Thoracic aorta (tissue), 2 donors: ENCODE measurements around the gene CNTN1. TPM values are rescaled to one million over a fixed set of nuclear protein-coding genes. Genes with fewer than 3 reads are reported as not detected.

Source experiments
- ATAC-seq: fragments of 150-250 bp; one replicate; pipeline ENCODE4 v1.8.0; 2017; ENCODE audit warnings: low read depth; ENCODE audit not compliant: insufficient number of reproducible peaks, low FRiP score
- DNase-seq: peaks from one replicate; pipeline ENCODE4 v3.0.0-alpha.2; 2020; ENCODE audit warnings: low spot score
- H3K27ac ChIP-seq, 2 donors: fragments of 200-600 bp; sonication (generic); 1 replicate in 1 of 2; 2 replicates in 1 of 2; pipeline ENCODE4 v1.5.1; 2016; ENCODE audit warnings: mild to moderate bottlenecking in 2 of 2, moderate library complexity in 2 of 2
- H3K27me3 ChIP-seq: fragments of 200-600 bp; sonication (generic); replicated peaks from 2 replicates; pipeline ENCODE4 v1.6.0; 2016; ENCODE audit warnings: mild to moderate bottlenecking; ENCODE audit not compliant: insufficient read depth
- H3K36me3 ChIP-seq: fragments of 200-600 bp; sonication (generic); one replicate; pipeline ENCODE4 v1.5.1; 2016
- H3K4me1 ChIP-seq, 2 donors: fragments of 200-600 bp; sonication (generic); 1 replicate in 1 of 2; 2 replicates in 1 of 2; pipeline versions ENCODE4 v1.5.1 to v1.6.0; 2016; ENCODE audit warnings: low read depth in 2 of 2, mild to moderate bottlenecking in 1 of 2; ENCODE audit not compliant: control insufficient read depth in 1 of 2
- H3K4me3 ChIP-seq: fragments of 200-600 bp; sonication (generic); 2 replicates; pipeline ENCODE4 v1.5.1; 2016; ENCODE audit warnings: mild to moderate bottlenecking
- H3K9me3 ChIP-seq: fragments of 200-600 bp; sonication (generic); 2 replicates; pipeline ENCODE4 v1.5.1; 2016
- CTCF ChIP-seq: fragments of 200-600 bp; sonication (generic); IDR thresholded peaks from one replicate; pipeline ENCODE4 v1.5.1; 2019; ENCODE audit warnings: antibody characterized with exemption
- total RNA-seq, 2 donors: library from RNA; depleted of rRNA; stranded (reverse); fragments of >200 nt; gene quantifications; one replicate each; pipeline versions ENCODE4 v1.1.0 to v1.2.3, GENCODE V29; 2016

The CNTN1 gene
- total RNA-seq, 2 donors from 2014 or later: 16.1 to 42.8 TPM

- H3K27ac ChIP-seq: no peak overlapping the region
- no peak for DNase-seq
- H3K4me3 ChIP-seq: no peak overlapping the region
- TF ChIP-seq CTCF: no peak
- no peak for ATAC-seq
- H3K9me3 ChIP-seq: no peaks in the 10 kb centered on the region
- H3K36me3 ChIP-seq: no peaks in the 10 kb centered on the region
- no peaks in the 10 kb centered on the region for H3K27me3 ChIP-seq
- no peaks in the 10 kb centered on the region for H3K4me1 ChIP-seq
Measured at GRCh38 chr12:40953076-40953475, 260.8 kb downstream of the CNTN1 start.

GRCh38 chr12:40957417-40957816, 265.2 kb downstream of the CNTN1 start:
- Histone ChIP-seq H3K27ac (no peak overlapping the region), H3K9me3 (no peaks in the 10 kb centered on the region), H3K4me3 (no peak overlapping the region), H3K4me1 (no peaks in the 10 kb centered on the region), H3K27me3 (no peaks in the 10 kb centered on the region), H3K36me3 (no peaks in the 10 kb centered on the region)
- DNase-seq: no peak
- TF ChIP-seq CTCF: no peak
- ATAC-seq: no peak

GRCh38 chr12:40959041-40959440, 266.8 kb downstream of the CNTN1 start:
- ATAC-seq: no peak
- no peaks in the 10 kb centered on the region for H3K9me3 ChIP-seq

GRCh38 chr12:40963751-40964150, 271.5 kb downstream of the CNTN1 start:
- H3K4me3 ChIP-seq: no peak overlapping the region
- ATAC-seq: no peak
- H3K4me1 ChIP-seq: no peaks in the 10 kb centered on the region
- no peak for TF ChIP-seq CTCF
- no peaks in the 10 kb centered on the region for H3K36me3 ChIP-seq
- H3K9me3 ChIP-seq: no peaks in the 10 kb centered on the region
- DNase-seq: no peak
- no peaks in the 10 kb centered on the region for H3K27me3 ChIP-seq
- no peak overlapping the region for H3K27ac ChIP-seq

More at GRCh38 chr12:40959041-40959440, 266.8 kb downstream of the CNTN1 start:
- Histone ChIP-seq H3K27me3 (no peaks in the 10 kb centered on the region), H3K4me1 (no peaks in the 10 kb centered on the region), H3K27ac (no peak overlapping the region), H3K36me3 (no peaks in the 10 kb centered on the region), H3K4me3 (no peak overlapping the region)
- DNase-seq: no peak
- TF ChIP-seq CTCF: no peak

- Histone ChIP-seq H3K4me1 (no peaks in the 10 kb centered on the region), H3K9me3 (no peaks in the 10 kb centered on the region), H3K27me3 (no peaks in the 10 kb centered on the region), H3K36me3 (no peaks in the 10 kb centered on the region), H3K27ac (no peak overlapping the region), H3K4me3 (no peak overlapping the region)
- ATAC-seq (no peak), DNase-seq (no peak)
- no peak for TF ChIP-seq CTCF
Measured at GRCh38 chr12:40969796-40970195, 277.6 kb downstream of the CNTN1 start.
